ENCODE results near the gene VRK1. TPM values are rescaled to one million over a fixed set of nuclear protein-coding genes. Genes with fewer than 3 reads are reported as not detected.

VRK1 gene
- polyA plus RNA-seq, 2 of the 4 experiments (the other 2 are of a cell fraction): 32.2 to 34.2 TPM

DNA sequence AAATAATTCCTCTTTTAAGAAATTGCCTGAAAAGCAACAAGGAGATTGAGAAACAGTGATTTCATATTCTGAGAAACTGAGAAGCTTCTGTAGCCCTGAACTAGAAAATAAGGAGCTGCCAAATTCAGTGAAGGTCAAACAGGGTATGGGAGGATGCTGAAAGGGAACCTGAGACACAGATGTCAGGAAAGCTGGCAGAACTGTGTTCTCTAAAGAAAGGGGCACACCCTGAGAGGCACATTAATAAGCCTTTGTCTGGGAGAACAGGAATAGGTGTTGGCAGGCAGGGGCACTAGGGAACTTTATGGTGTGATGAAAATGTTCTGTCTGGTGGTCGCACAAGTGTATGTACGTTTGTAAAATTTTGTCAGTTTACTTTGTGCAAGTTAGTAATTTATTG, 29.6 kb downstream of the VRK1 start:
- POLR2A ChIA-PET: no interaction called here
- ATAC-seq (no peak; a peak in 1 of 6 replicates), DNase-seq (ENCODE audit: low read depth in 1 of 2, low spot score in 1 of 2) (no peak), FAIRE-seq (no peak)
- Histone ChIP-seq H3K4me3 (no peak overlapping the region), H3K27ac (no peak overlapping the region), H3K4me1 (no peaks in the 10 kb centered on the region), H3K4me2 (no peak overlapping the region), H3K9me3 (0 out of 3 replicates have a peak, but pooled peaks cover 6% of the 10 kb centered on the region)
- 80% methylated on average over 2 of the region's 2 CpGs for WGBS (ENCODE audit: missing lambda C conversion rate)
- CTCF ChIA-PET: interaction anchor here (1.0 to 1.5 kb wide), 2 partner anchors 17 to 339 kb away, joined by 3 to 5 read pairs; no protein-coding TSS in a partner anchor
- TF ChIP-seq EHMT2 (IDR thresholded peaks at IDR 0.05; ENCODE audit: low read depth) (no peak), ZC3H11A (IDR thresholded peaks at IDR 0.05) (no peak), NPAS2 (CRISPR knock-in tag; IDR thresholded peaks at IDR 0.05; ENCODE audit: borderline replicate concordance) (no peak), POLR2AphosphoS2 (conservative IDR thresholded peaks at IDR 0.05; ENCODE audit: low read length) (no peak), CBX8 (IDR thresholded peaks at IDR 0.05) (no peak), HDAC2 (IDR thresholded peaks at IDR 0.05) (no peak), RAD21 (conservative IDR thresholded peaks at IDR 0.05 in 1 of 2, IDR thresholded peaks at IDR 0.05 in 1 of 2) (no peak), RFX5 (IDR thresholded peaks at IDR 0.05) (no peak), MAZ (IDR thresholded peaks at IDR 0.05; ENCODE audit: borderline replicate concordance, low read depth, low read length) (no peak)
- TF ChIP-seq, protein P1, sequence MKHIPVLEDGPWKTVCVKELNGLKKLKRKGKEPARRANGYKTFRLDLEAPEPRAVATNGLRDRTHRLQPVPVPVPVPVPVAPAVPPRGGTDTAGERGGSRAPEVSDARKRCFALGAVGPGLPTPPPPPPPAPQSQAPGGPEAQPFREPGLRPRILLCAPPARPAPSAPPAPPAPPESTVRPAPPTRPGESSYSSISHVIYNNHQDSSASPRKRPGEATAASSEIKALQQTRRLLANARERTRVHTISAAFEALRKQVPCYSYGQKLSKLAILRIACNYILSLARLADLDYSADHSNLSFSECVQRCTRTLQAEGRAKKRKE (CRISPR knock-in tag; IDR thresholded peaks at IDR 0.05; ENCODE audit: low read depth): no peak
- TF ChIP-seq, protein P2, sequence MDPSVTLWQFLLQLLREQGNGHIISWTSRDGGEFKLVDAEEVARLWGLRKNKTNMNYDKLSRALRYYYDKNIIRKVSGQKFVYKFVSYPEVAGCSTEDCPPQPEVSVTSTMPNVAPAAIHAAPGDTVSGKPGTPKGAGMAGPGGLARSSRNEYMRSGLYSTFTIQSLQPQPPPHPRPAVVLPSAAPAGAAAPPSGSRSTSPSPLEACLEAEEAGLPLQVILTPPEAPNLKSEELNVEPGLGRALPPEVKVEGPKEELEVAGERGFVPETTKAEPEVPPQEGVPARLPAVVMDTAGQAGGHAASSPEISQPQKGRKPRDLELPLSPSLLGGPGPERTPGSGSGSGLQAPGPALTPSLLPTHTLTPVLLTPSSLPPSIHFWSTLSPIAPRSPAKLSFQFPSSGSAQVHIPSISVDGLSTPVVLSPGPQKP (IDR thresholded peaks at IDR 0.05; ENCODE audit: low read depth, low read length): no peak
- TF ChIP-seq, protein P3, sequence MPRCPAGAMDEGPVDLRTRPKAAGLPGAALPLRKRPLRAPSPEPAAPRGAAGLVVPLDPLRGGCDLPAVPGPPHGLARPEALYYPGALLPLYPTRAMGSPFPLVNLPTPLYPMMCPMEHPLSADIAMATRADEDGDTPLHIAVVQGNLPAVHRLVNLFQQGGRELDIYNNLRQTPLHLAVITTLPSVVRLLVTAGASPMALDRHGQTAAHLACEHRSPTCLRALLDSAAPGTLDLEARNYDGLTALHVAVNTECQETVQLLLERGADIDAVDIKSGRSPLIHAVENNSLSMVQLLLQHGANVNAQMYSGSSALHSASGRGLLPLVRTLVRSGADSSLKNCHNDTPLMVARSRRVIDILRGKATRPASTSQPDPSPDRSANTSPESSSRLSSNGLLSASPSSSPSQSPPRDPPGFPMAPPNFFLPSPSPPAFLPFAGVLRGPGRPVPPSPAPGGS (IDR thresholded peaks at IDR 0.05): no peak

DNA sequence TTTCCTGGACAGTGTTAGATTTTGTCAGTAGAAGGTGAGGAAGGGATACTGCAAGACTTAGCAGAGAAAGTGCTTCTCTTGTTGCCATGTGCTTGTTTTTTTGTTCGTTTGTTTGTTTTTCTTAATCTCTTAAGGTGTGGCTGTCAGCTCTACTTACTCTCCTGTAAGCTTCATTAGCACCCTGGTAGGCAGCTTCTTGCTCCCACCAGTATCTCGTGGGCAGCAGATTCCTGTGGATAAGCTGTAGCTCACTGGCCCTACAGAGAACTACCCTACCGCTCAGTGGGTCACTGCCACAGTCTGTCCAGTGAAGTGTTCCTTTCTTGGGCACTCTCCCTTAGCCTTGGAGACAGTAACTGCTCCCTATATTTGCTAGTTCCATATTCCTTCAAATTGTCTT, 30.1 kb downstream of the VRK1 start:
- no peak for FAIRE-seq
- H3K27ac ChIP-seq: no peak overlapping the region
- H3K4me1 ChIP-seq: no peaks in the 10 kb centered on the region
- no peak overlapping the region for H3K4me2 ChIP-seq
- ChIA-PET CTCF (interaction anchor here (1.0 to 1.5 kb wide), 2 partner anchors 16 to 339 kb away, joined by 3 to 5 read pairs; no protein-coding TSS in a partner anchor), POLR2A (no interaction called here)
- peak; percentile 39 to 42; a peak in 2 of 6 replicates for ATAC-seq
- DNase-seq (ENCODE audit: low read depth in 1 of 2, low spot score in 1 of 2): no peak
- 70% methylated on average over 3 of the region's 3 CpGs for WGBS (ENCODE audit: missing lambda C conversion rate)
- H3K9me3 ChIP-seq: 0 out of 3 replicates have a peak, but pooled peaks cover 6% of the 10 kb centered on the region
- no peak overlapping the region for H3K4me3 ChIP-seq
- TF ChIP-seq, protein P4, sequence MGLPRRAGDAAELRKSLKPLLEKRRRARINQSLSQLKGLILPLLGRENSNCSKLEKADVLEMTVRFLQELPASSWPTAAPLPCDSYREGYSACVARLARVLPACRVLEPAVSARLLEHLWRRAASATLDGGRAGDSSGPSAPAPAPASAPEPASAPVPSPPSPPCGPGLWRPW (IDR thresholded peaks at IDR 0.05): no peak
- TF ChIP-seq HOXB5 (CRISPR knock-in tag; IDR thresholded peaks at IDR 0.05) (no peak), CHD2 (IDR thresholded peaks at IDR 0.05; ENCODE audit: low read length, partially characterized antibody) (no peak), RARB (CRISPR knock-in tag; IDR thresholded peaks at IDR 0.05) (no peak), ZNF302 (CRISPR knock-in tag; IDR thresholded peaks at IDR 0.05) (no peak), TP53 (CRISPR knock-in tag; IDR thresholded peaks at IDR 0.05) (no peak), POLR2A (IDR thresholded peaks at IDR 0.05; ENCODE audit: low read length) (no peak), KDM1A (IDR thresholded peaks at IDR 0.05; ENCODE audit: low read depth) (no peak), SREBF2 (IDR thresholded peaks at IDR 0.05) (no peak), EHF (CRISPR knock-in tag; IDR thresholded peaks at IDR 0.05) (no peak), MYC (IDR thresholded peaks at IDR 0.05; ENCODE audit: borderline replicate concordance, low read length) (no peak)

All from A549 (cell line).